ENCODE data around the gene ZNRF3. TPM values are rescaled to one million over a fixed set of nuclear protein-coding genes. Genes with fewer than 3 reads are reported as not detected.

Gene ZNRF3
- total RNA-seq, 6 donors from 2014 or later, result 11.4 to 16.9 (median 14.4) TPM

DNA sequence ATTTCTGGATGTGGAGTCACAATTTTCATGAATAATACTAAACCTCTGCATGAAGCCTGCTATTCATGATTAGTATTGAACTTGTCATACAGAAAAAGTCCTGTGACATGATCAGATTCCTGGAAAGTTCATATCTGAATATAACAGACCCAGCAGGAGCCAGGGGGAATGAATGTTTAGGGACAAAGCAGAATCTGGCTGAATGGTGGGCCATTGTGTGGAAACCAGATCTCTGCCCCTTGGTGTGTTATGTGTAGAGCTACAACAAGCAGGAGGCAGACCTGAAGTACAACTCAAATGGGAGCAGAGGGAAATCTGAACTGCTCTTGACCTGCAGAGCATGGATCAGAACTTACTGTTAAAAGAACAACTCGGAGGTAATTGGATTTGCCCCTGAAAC is 219.7 kb downstream of the ZNRF3 start:
- H3K27ac ChIP-seq, result no peak overlapping the region
- H3K9me3 ChIP-seq, result no peaks in the 10 kb centered on the region
- TF ChIP-seq POLR2AphosphoS5 (IDR thresholded peaks at IDR 0.05) (no peak), POLR2A (IDR thresholded peaks at IDR 0.05) (no peak), EP300 (IDR thresholded peaks at IDR 0.05) (no peak)
- TF ChIP-seq, protein P1, sequence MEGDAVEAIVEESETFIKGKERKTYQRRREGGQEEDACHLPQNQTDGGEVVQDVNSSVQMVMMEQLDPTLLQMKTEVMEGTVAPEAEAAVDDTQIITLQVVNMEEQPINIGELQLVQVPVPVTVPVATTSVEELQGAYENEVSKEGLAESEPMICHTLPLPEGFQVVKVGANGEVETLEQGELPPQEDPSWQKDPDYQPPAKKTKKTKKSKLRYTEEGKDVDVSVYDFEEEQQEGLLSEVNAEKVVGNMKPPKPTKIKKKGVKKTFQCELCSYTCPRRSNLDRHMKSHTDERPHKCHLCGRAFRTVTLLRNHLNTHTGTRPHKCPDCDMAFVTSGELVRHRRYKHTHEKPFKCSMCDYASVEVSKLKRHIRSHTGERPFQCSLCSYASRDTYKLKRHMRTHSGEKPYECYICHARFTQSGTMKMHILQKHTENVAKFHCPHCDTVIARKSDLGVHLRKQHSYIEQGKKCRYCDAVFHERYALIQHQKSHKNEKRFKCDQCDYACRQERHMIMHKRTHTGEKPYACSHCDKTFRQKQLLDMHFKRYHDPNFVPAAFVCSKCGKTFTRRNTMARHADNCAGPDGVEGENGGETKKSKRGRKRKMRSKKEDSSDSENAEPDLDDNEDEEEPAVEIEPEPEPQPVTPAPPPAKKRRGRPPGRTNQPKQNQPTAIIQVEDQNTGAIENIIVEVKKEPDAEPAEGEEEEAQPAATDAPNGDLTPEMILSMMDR (IDR thresholded peaks at IDR 0.05), result no peak
- no peaks in the 10 kb centered on the region for H3K27me3 ChIP-seq
- WGBS, 2 donors, result 80 to 89% methylated on average over 1 of the region's 1 CpG
- H3K4me1 ChIP-seq, result no peaks in the 10 kb centered on the region
- DNase-seq, result no peak
- ATAC-seq (ENCODE audit: low FRiP score in 2 of 2), result no peak
- H3K4me3 ChIP-seq, result no peak overlapping the region
- H3K36me3 ChIP-seq, result peaks cover 0 to 13% (median 0%) of the 10 kb centered on the region in 4 donors

DNA sequence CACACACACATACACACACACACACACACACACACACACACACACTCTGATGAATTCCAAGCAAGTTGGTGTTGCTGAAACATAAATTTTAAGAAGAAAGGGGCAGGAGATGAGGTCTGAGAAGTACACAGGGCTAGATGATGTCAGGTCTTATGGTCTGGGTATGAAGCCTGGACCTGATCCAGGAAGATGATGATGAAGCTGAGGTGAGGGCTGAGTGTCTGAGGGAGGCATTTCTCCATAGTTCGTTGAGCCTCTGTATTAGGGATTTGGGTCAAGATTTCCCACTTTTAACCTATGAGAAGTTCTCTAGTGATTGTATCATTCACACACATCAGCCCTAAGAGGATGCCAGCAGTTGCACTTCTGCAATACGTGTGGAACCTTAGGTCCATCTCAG is 222.1 kb downstream of the ZNRF3 start:
- Histone ChIP-seq H3K27ac (no peak overlapping the region), H3K9me3 (no peaks in the 10 kb centered on the region), H3K36me3 (no peaks in the 10 kb centered on the region), H3K4me1 (no peaks in the 10 kb centered on the region), H3K4me3 (no peak overlapping the region), H3K27me3 (no peaks in the 10 kb centered on the region)
- TF ChIP-seq POLR2A (IDR thresholded peaks at IDR 0.05) (no peak), POLR2AphosphoS5 (IDR thresholded peaks at IDR 0.05) (no peak), EP300 (IDR thresholded peaks at IDR 0.05) (no peak)
- TF ChIP-seq, protein P1 (IDR thresholded peaks at IDR 0.05), result no peak
- no peak for DNase-seq
- WGBS, 2 donors, result 44 to 51% methylated on average over 2 of the region's 2 CpGs
- no peak for ATAC-seq (ENCODE audit: low FRiP score in 2 of 2)

DNA sequence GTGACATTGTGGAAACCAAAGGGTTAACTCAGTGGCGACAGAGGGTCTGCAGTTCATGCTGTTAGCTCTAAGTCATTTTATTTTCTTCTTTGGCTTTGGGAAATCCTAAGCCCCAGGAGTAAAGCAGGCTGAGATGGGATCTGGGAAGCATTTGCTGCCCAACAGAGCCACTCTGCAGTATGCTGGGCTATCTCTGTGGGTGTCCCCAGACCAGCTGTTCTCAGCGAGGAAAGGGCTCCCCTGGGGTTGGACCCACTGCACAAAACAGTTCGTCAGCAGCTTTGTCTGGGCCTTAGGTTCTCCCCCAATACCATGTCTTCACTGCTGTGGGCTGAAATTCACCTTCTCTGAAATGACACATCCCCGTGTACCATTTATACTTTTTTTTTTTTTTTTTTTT is 223.5 kb downstream of the ZNRF3 start:
- Histone ChIP-seq H3K27ac (no peak overlapping the region), H3K9me3 (no peaks in the 10 kb centered on the region), H3K27me3 (no peaks in the 10 kb centered on the region), H3K4me3 (no peak overlapping the region), H3K36me3 (no peaks in the 10 kb centered on the region), H3K4me1 (no peaks in the 10 kb centered on the region)
- no peak for DNase-seq
- ATAC-seq (ENCODE audit: low FRiP score in 2 of 2), result no peak
- TF ChIP-seq POLR2AphosphoS5 (IDR thresholded peaks at IDR 0.05) (no peak), EP300 (IDR thresholded peaks at IDR 0.05) (no peak), POLR2A (IDR thresholded peaks at IDR 0.05) (no peak)
- TF ChIP-seq, protein P1 (IDR thresholded peaks at IDR 0.05), result no peak
- 58 to 85% methylated on average over 4 of the region's 4 CpGs for WGBS, 2 donors

Small RNAs within 50 kb of the gene (small RNA-seq; reads per million reads assigned to genes)
- gene Z93930.1, result 0 reads per million in 4 donors

Other genes with a start within 250 kb of the ZNRF3 start
- gene TTC28, start 203.7 kb upstream of the ZNRF3 start, total RNA-seq, result 10 to 100 TPM; 30.1 to 69.4 (median 41.4) TPM
- 10 to 100 TPM in 3 of 6 donors, 1 to 10 TPM in 3; 5.6 to 14.7 (median 9.7) TPM for gene CHEK2, start 141.8 kb upstream of the ZNRF3 start, total RNA-seq
- gene HSCB, start 141.5 kb upstream of the ZNRF3 start, total RNA-seq, result 10 to 100 TPM in 5 of 6 donors, 1 to 10 TPM in 1; 9.7 to 29.3 (median 12.3) TPM
- gene CCDC117, start 110.9 kb upstream of the ZNRF3 start, total RNA-seq, result 10 to 100 TPM; 13.2 to 32.5 (median 20.8) TPM
- 100 to 1,000 TPM; 208 to 377 (median 279) TPM for gene XBP1, start 83.0 kb upstream of the ZNRF3 start, total RNA-seq
- gene C22orf31, start 178.3 kb downstream of the ZNRF3 start, total RNA-seq, result not detected
- 10 to 100 TPM in 5 of 6 donors, 1 to 10 TPM in 1; 8.4 to 24.3 (median 15.9) TPM for gene KREMEN1, start 189.5 kb downstream of the ZNRF3 start, total RNA-seq

All from upper lobe of left lung (tissue), 6 donors.